Lower leg skin (tissue), 4 donors: ENCODE results near the gene NFE2L2. TPM values are rescaled to one million over a fixed set of nuclear protein-coding genes. Genes with fewer than 3 reads are reported as not detected.
"Not testable (repeated sequence)": the region's sequence is repeated elsewhere in the genome, so short reads cannot be mapped to it uniquely, and the experiment has no call there.

Experiments
- DNase-seq, 2 donors: peaks; one replicate each; pipeline ENCODE4 v3.0.0-alpha.2; 2019; ENCODE audit warnings: low spot score in 2 of 2
- H3K4me3 ChIP-seq: fragments of 200-600 bp; sonication (generic); 2 replicates; pipeline ENCODE4 v1.5.1; 2017; ENCODE audit warnings: mild to moderate bottlenecking, low read depth; ENCODE audit not compliant: poor library complexity, severe bottlenecking
- POLR2A ChIP-seq, 2 donors: fragments of 450-650 bp; IDR thresholded peaks; one replicate each; pipeline ENCODE4 v1.6.1; 2016 to 2017; ENCODE audit warnings: antibody characterized with exemption in 2 of 2, mild to moderate bottlenecking in 1 of 2, moderate library complexity in 1 of 2
- WGBS, 2 donors: methylation state at CpG; one replicate each; pipeline ENCODE4 v1.1.5; 2018; 5-methylcytosine and 5-hydroxymethylcytosine counted together
- intact Hi-C: fragments of 100-400 bp; cut with DNase I; formaldehyde crosslinking; loops from one replicate; pipeline ENCODE4 v1.15.0; 2023; ENCODE audit warnings: low total_unique reads
- total RNA-seq, 4 donors: library from RNA; depleted of rRNA; stranded (reverse); fragments of >200 nt; gene quantifications; one replicate each; pipeline ENCODE4 v1.1.0, GENCODE V29; 2016
- TF ChIP-seq, protein P1 (sequence below), 3 donors: fragments of 450-650 bp; IDR thresholded peaks; one replicate each; pipeline ENCODE4 v1.5.1; 2016; ENCODE audit warnings: antibody characterized with exemption in 3 of 3, mild to moderate bottlenecking in 3 of 3, moderate library complexity in 2 of 3

The NFE2L2 gene
- total RNA-seq, 4 donors from 2014 or later = 120 to 156 (median 128) TPM

DNA sequence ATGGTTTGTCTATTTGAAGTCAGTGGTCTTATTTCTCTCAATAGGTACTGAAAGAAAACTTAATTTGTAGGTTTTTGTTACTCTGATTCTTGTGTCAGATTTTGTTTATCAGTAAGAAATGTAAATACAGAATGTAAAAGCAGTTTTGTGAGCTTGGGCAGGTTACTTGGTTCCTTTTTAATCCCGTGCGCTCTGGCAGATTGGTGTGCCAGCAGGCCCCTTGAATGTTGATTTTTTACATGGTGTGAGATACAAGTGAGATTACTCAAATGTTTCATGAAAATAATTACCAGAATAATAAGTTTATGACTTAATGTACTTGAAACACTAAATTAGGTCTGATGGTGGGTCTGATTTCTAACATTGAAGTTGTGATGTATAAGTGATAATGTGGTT lies 38.6 kb downstream of the NFE2L2 start:
- intact Hi-C loops = no loop called here
- no peak overlapping the region for H3K4me3 ChIP-seq
- DNase-seq = no peak
- TF ChIP-seq, protein P1, sequence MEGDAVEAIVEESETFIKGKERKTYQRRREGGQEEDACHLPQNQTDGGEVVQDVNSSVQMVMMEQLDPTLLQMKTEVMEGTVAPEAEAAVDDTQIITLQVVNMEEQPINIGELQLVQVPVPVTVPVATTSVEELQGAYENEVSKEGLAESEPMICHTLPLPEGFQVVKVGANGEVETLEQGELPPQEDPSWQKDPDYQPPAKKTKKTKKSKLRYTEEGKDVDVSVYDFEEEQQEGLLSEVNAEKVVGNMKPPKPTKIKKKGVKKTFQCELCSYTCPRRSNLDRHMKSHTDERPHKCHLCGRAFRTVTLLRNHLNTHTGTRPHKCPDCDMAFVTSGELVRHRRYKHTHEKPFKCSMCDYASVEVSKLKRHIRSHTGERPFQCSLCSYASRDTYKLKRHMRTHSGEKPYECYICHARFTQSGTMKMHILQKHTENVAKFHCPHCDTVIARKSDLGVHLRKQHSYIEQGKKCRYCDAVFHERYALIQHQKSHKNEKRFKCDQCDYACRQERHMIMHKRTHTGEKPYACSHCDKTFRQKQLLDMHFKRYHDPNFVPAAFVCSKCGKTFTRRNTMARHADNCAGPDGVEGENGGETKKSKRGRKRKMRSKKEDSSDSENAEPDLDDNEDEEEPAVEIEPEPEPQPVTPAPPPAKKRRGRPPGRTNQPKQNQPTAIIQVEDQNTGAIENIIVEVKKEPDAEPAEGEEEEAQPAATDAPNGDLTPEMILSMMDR (IDR thresholded peaks at IDR 0.05) = no peak
- no peak for TF ChIP-seq POLR2A (IDR thresholded peaks at IDR 0.05)
- 76 to 89% methylated on average over 2 of the region's 2 CpGs for WGBS, 2 donors

DNA sequence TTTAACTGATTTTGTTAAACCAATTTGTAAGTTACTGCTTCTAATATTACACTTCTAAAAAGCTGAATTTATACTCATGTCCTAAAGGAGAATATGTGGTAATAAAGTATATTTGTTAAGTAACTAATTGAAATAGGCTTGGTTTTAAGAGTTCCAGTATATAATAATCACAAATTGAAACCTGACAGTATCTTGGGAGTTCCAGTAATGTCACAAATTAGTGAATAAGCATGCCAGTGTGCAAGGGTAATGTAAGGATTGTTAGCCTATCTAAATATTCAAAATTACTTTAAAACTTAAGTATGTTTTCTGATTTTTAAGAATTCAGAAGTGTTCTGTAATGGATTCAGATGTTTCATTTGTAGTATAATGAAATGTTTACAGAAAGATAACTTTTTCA lies 41.1 kb downstream of the NFE2L2 start:
- intact Hi-C loops, H3K4me3 ChIP-seq, DNase-seq: not testable (repeated sequence)

DNA sequence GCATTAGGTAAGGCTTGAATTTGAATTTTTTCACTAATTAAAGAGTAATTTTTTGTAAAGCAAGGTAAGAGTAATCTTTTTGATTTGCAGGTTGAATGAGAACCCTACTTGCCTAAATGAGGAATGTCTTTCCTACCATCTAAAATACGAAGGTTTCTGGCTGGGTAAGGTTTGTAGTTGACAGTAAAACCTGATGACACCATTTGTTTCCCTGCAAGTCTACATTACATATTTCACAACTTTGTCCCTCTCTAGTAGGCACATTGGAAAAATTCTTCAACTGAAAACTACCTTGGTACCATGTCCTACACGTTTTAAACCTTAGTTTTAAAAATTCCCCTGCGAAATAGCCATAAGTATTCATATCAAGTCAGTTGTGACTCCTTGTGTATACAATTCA lies 42.6 kb downstream of the NFE2L2 start:
- WGBS, 2 donors = 82 to 88% methylated on average over 3 of the region's 3 CpGs
- no peak for DNase-seq
- TF ChIP-seq POLR2A (IDR thresholded peaks at IDR 0.05) = no peak
- TF ChIP-seq, protein P1 (IDR thresholded peaks at IDR 0.05) = no peak
- H3K4me3 ChIP-seq = no peak overlapping the region
- intact Hi-C loops = no loop called here

DNA sequence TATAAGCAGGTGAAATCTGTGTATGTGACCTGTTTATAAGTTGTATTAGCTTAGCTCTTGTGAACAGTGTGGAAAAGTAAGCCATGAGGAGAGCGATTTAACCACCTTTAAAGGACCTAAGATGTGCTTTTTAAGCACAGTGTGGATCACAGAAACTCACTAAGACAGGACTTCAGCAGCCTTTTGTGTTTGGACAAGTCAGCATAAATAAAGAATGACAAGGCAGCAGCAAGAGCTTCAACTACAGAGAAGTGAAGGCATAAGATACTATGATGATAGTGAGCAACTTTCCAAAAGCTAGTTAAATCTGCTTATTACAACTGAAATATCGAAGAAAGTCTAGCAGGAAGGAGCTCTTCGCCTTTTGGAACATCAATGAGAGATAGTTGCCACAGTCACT lies 43.0 kb downstream of the NFE2L2 start:
- H3K4me3 ChIP-seq = no peak overlapping the region
- TF ChIP-seq POLR2A (IDR thresholded peaks at IDR 0.05) = no peak
- TF ChIP-seq, protein P1 (IDR thresholded peaks at IDR 0.05) = no peak
- WGBS, 2 donors = 86 to 94% methylated on average over 3 of the region's 3 CpGs
- intact Hi-C loops = no loop called here
- DNase-seq = no peak

DNA sequence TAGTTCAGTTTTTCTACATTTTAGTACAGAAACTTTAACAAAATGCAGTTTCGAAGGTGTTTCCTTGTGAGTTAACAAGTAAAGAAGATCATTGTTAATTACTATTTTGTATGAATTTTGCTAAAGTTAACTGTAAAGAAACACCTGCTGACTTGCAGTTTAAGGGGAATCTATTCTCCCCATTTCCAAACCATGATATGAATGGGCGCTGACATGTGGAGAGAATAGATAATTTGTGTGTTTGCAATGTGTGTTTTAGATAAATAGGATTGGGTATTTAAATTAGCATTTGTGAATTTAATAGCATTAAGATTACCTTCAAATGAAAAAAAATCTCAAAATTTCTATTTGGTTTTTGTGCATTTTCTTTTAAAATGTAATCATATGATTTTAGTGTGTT lies 44.7 kb downstream of the NFE2L2 start:
- H3K4me3 ChIP-seq, intact Hi-C loops, DNase-seq: not testable (repeated sequence)
- 93 to 97% methylated on average over 2 of the region's 2 CpGs for WGBS, 2 donors

DNA sequence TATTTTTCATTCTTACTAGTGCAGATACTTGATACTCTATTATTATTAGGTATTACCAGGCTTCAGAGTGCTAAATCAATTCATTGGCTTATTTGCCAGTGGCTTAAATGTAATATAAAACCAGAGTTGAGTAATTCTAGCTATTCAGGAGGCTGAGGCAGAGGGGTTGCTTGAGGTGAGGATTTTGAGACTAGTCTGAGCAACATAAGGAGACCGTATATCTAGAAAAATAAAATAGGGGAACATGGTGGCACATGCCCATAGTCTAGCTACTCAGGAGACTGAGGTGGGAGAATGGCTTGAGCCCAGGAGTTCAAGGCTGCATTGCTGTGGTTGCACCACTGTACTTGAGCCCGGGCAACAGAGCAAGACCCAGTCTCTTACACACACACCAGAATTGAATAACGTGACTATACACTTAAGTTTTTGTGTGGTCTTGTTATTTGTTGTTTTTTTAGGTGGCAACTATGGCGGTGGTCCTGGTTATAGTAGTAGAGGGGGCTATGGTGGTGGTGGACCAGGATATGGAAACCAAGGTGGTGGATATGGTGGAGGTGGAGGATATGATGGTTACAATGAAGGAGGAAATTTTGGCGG lies 47.2 kb downstream of the NFE2L2 start:
- intact Hi-C loops = no loop called here
- no peak for DNase-seq
- WGBS, 2 donors = 78 to 80% methylated on average over 5 of the region's 5 CpGs
- TF ChIP-seq, protein P1 (IDR thresholded peaks at IDR 0.05) = no peak
- TF ChIP-seq POLR2A (IDR thresholded peaks at IDR 0.05) = no peak
- H3K4me3 ChIP-seq = no peak overlapping the region
